Measurements from ENCODE around the gene NSUN7.

DNA sequence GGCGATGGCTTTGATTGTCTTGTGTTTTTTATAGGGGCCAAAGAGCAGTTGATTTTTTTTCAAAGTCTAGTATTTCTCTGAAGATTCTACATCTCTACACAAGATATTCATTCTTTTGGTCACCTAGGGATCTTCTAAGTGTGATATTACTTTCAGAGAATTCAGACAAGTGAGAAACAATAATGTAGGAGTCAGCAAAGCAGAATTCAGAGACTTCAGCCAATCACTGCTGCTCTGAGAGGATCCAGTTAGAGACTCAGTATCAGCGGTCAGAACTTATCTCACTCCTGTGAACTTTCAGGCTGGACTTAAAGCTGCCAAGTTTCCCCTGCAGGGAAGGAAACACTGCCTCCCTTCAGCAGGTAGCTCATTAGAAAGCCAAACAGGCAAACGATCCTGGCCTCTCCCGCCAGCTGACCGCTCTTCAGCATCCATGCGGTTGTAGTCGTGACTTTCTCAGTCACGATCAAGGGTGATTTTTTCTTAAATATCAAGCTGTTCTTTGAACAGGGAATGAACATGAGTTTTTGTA lies 59.2 kb downstream of the NSUN7 start:
- TF ChIP-seq GATA2 (IDR thresholded peaks at IDR 0.05; ENCODE audit: low read depth, low read length) (no peak), GATA3 (IDR thresholded peaks at IDR 0.05; ENCODE audit: low read depth, low read length) (no peak)
